ENCODE measurements around the gene SDCCAG8.

DNA sequence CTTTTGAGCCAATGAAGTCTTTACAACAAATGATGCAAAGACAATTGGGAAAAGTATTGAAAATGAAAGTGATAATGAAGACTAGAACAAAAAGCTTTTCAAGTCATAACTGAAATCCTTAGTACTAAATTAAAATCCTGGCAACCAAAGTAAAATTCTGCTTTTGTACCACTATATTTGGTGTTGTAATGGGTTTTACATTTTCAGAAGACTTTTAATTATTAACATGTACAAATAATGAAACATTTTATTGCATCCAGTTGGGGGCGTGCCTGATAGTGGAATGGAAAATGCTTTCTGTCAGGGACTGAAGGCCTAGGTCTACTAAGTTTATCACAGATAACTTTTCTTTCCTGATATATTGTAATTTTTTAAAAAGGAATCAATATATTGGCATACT is 89.4 kb downstream of the SDCCAG8 start:
- TF ChIP-seq, protein P1, sequence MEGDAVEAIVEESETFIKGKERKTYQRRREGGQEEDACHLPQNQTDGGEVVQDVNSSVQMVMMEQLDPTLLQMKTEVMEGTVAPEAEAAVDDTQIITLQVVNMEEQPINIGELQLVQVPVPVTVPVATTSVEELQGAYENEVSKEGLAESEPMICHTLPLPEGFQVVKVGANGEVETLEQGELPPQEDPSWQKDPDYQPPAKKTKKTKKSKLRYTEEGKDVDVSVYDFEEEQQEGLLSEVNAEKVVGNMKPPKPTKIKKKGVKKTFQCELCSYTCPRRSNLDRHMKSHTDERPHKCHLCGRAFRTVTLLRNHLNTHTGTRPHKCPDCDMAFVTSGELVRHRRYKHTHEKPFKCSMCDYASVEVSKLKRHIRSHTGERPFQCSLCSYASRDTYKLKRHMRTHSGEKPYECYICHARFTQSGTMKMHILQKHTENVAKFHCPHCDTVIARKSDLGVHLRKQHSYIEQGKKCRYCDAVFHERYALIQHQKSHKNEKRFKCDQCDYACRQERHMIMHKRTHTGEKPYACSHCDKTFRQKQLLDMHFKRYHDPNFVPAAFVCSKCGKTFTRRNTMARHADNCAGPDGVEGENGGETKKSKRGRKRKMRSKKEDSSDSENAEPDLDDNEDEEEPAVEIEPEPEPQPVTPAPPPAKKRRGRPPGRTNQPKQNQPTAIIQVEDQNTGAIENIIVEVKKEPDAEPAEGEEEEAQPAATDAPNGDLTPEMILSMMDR (IDR thresholded peaks at IDR 0.05; ENCODE audit: poor library complexity): peak; percentile 23
- TF ChIP-seq EZH2phosphoT487 (IDR thresholded peaks at IDR 0.05; ENCODE audit: low read depth, severe bottlenecking, unreplicated experiment): no peak
